GM21367 (cell line): ENCODE data around the gene NR6A1.

Experiments
- ATAC-seq: cut with Tn5 transposase; IDR thresholded peaks from one replicate; pipeline ENCODE4 v1.9.1; 2021; ENCODE audit not compliant: unreplicated experiment

The NR6A1 gene

DNA sequence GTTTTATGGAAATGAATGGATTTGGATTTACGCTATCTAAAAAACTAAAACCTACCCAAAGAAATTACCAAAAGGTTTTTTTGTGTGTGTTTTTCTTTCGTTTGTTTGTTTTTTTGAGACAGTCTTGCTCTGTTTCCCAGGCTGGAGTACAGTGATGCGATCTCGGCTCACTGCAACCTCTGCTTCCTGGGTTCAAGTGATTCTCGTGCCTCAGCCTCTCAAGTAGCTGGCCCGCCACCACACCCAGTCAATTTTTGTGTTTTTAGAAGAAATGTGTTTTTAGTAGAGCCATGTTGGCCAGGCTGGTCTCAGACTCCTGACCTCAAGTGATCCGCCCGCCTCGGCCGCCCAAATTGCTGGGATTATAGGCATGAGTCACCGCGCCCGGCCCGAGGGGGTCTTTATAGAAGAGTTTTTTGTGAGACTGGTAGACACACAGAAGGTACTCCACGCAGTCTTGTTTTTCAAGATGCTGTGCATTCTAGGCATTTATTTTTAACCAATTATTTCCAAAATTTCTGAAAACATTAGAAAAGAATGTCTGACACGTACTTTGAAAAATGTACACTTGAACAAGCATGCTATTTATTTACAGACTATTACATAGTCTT lies 75.7 kb downstream of the NR6A1 start:
- ATAC-seq = no peak

DNA sequence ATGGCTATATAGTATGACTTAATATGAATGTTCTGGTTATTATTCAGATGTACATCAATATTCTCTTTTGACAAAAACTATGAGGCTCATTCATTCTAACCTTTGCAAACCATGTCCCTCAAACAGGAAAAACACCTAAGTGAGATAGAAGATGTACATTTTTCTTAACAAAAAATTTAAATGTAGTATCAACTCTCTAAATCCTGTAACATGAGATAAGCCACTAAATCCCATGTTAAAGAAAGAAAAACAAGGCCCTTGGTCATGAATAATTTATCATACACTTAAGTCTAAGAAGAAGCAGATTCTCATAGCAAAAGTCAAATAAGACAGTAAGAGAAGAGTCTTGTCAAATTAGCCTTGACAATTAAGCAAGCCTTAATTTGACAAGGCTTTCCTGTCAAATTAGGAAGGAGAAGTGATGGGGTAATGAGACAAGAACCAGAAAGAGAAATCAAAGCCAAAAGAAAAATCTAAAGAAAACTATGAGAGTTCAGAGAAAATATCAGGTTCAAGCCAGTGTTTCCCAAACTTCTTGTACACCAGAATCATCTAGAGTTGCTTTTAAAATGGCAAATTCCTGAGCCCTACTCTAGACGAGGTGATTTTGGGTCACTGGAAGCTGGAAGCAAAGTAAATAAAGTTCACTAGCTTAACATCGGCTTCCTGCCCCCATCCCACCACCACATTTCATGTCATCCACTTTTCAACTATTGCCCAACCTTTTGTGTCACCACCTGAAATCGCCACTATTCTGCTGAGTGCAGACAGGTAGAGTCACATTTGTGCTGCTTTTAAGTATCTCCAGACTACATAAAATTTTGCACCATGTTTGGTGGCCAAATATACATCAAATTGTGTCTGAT lies 76.5 kb downstream of the NR6A1 start:
- no peak for ATAC-seq

DNA sequence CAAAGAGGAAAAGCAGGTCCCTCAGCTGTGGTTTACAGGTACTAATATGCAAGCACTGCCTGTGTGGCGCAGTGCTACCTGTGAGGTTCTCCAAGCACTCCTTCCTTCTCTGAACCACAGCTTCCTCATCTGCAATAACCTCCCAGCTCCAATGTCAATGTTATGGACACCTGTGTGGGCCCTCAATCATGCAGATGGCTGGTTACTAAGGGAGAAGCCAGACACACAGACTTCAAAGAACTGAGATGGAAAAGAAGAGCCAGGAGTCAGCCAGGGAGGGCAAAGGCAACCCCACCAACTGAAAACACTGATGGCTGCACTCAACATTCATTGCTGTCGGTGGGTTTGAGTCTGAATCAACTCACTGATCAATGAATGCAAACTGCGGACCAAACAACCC lies 77.7 kb downstream of the NR6A1 start:
- no peak for ATAC-seq

DNA sequence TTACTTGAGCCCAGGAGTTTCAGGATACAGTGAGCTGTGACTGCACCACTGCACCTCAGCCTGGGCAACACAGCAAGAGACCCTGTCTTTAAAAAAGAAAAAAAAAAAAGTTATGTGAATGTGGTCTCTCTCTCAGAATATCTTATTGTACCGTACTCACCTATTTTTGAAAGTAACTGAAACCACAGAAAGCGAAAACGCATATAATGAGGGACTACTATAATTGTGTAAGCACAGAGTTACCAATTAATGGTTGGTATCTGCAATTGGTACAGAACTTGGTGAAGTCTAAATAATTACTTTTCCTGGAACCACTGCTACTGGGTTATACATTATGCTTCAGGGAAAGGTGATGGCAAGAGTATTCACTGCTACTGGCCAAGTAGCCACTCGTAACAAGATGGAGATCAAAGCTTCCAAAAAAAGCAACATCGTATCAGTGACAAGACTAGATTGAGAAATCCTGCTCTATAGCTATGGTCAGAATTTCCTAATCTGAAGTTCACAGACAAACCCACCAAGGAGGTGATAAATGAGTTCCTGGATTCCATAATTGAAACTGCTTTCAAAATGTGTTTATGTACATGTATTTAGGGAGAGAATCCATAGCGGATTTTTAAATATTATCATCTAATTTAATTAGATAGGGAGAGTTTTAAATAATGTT lies 82.7 kb downstream of the NR6A1 start:
- ATAC-seq = no peak

DNA sequence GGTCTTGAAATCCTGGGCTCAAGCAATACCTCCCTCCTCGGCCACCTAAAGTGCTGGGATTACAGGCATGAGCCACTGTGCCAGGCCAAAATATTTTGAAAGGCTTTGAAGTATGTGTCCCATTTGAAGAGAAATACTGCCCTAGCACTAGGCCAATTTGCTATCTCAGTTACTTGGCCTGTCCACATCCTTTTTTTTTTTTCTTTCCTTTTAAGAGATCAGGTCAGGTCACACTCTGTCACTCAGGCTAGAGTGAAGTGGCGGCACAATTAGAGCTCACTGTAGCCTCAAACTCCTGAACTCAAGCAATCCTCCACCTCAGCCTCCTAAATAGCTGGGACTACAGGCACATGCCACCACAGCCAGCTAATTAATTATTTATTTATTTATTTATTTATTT lies 84.2 kb downstream of the NR6A1 start:
- ATAC-seq = no peak

DNA sequence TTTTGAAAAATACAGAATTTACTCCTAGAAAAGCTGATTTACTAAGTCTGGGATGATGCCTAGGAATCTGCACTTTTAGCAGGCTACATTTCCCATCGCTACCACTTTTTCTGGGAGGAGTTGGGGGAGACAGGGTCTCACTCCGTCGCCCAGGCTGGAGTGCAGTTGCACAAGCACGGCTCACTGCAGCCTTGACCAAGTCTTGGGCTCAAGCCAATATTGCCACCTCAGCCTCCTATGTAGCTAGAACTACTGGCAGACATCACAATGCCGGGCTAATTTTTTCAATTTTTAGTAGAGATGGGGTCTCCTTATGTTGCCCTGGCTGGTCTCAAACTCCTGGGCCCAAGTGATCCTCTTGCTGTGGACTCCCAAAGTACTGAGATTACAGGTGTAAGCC lies 85.9 kb downstream of the NR6A1 start:
- no peak for ATAC-seq

DNA sequence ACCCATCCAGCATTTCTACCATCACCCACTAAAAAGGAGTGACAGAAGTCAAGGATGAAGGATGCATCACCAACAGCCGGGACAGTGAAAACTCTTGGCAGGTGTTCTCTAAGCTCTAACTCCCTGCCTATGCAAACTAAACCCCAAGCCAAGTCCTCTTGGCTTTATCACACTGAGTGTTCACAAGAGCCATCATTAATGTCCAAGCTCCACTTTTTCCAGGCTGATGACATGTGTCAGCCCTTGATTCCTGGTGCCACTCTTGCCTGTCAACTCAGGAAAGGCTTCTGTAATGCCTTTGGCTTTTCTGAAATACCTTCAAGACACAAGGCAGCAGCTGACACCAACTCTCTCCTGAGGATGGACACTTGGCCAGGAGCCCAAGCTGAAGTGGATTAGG lies 86.9 kb downstream of the NR6A1 start:
- no peak for ATAC-seq

DNA sequence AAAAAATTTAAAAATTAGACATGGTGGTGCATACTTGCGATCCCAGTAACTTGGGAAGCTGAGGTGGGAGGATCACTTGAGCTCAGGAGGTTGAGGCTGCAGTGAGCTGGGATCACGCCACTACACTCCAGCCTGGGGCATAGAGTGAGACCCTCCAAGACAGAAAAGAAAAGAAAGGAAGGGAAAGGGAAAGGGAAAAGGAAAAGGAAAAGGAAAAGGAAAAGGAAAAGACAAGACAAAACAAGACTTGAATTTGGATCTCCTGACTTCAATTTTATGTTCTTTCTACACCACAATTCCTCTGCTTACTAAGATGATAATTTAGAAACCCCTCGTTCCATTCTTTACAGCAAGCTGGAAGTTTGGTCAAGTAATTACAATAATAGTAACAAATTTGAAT lies 88.1 kb downstream of the NR6A1 start:
- ATAC-seq = no peak

DNA sequence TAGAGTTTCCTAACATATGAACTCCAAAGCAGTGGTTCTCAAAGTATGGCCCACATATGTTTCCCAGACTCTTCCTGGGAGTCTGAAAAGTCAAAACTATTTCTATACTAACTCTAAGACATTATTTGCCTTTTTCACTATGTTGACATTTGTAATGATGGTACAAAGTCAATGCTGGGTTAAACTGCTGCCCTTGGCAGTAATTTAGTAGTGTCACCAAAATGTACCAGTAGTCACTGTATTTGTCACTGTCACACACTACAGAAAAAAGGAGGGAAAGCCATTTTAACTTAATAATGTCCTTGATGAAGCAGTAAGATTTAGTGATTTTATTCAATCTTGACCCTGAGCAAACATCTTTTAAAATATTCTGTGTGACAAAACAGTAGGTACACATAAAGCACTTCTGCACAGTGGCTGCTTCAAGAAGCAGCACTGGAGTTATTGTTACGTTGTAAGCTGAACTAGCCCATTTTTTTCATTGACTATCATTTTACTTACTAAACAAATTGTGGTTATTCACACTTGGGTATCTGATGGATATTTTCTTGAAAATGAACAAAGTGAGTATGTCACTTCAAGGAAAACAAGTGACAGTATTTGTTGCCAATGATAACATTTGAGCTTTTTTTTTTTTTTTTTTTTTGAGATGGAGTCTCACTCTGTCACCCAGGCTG lies 90.3 kb downstream of the NR6A1 start:
- ATAC-seq = no peak

DNA sequence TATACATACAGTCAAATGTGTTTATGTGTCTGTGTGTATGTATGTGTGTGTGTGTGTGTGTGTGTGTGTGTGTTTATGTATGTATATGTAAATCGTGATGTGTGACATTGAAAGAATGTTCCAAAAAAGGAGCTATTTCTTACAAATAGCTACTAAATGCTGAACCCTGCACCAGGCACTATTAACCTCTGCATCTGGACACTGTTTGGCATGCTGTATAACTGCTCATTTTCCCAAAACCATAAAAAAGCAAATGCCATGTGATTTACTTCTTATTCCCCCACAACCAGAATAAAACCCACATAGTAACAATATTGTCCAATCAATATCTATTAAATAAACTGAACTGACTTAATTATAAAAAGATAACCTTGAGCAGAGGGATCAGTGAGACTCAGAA lies 91.1 kb downstream of the NR6A1 start:
- ATAC-seq = no peak

DNA sequence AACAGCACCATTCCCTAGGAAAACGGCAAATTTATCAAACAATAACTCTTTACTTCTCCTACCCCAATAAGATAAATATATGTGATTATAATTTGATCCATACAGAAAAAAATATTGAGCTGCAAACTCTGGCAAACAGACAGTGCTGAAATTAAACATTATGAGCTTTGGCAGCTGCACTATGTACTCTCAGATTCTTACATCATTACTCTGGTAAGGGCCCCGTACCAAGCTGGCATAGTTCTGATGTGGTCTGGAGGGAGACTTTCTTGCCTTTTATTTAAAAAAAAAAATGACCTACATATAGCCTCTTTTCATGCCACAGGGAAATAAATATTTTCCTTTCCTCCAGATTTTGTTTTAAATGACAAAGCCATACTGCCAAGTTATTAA lies 95.0 kb downstream of the NR6A1 start:
- no peak for ATAC-seq

DNA sequence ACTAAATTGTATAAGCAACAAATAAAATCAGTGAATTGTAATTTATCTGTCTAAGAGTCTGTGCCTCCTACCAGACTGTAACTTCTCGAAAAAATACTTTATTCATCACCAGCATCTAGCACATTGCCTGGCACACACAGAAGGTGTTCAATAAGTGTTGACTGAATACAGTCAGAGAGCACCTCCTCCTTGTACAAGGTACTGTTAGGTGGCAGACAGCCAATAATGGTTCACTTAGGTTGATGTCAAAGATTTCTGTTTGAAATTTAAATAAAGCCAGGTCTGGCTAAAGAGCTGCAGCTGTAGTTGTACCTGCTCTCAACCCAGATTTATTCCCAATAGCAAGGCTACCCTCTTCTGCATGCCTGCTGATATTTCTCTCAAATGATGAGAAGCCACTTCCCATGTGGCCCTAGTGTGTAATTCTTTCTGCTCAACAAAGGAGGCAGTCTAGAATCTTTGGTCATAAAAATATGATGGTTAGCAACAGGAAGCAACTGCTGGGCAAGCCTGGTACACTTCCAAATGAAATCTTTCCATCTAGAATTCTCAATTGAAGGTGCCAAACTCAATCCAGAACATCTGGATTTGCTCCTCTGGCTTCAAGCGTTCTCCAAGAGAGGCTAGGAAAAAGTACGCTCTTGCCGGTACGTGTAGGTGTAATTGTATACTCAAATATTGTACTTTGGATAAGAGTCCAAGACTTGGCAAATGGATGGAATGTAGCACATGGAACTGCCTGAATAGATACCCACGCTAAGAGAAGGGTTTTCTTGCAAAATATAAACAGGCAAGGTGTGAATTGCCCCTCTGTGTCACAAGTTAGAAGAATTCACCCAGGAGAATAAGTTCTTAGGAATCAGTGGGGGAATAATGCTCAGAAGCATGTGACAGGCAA lies 95.6 kb downstream of the NR6A1 start:
- ATAC-seq = no peak

DNA sequence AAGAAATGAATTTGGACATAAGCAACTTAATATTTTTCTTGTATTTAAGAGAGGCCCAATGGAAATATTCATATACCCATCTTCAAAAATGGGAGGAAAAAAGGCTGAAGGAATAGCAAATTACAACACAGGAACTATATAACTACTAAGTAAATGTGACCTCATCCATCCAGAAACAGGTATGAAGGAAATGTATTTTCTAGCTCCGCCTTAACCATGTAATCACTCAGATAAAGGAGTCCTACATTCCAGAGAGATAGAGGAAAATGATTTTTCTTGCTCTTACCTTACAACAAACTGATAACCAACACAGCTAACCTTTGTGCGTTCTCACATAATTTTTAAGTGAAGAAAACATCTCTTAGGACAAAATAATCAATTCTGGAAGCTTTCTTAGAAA lies 96.5 kb downstream of the NR6A1 start:
- no peak for ATAC-seq

DNA sequence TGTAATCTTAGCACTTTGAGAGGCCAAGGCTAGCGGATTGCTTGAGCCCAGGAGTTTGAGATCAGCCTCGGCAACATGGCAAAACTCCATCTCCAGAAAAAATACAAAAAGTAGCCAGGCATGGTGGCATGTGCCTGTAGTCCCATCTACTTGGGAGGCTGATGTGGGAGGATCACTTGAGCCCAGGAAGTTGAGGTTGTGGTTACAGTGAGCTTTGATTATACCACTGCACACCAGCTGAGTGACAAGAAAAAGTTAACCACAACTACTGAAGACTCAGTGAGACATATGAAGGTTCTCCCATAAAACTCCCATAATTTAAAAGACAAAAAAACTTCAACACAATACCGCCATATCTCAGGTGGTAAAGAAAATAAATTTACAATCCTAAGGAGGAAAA lies 98.0 kb downstream of the NR6A1 start:
- ATAC-seq = no peak

DNA sequence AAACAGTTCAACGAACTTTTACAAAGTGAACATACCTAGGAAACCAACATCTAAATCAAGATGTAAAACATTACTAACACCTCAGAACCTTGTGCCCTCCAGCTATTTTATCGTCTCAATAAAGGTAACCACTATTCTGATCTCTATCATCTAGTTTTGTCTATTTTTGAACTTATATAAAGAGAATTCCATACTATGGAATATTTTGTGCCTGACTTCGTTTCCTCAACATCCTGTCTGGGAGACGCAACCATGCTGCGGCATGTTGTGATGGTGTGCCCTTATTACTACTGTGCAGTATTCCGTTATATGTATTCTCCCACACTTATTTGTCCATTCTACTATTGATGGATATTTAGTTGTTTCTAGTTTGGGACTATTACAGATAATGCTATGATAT lies 99.2 kb downstream of the NR6A1 start:
- no peak for ATAC-seq

DNA sequence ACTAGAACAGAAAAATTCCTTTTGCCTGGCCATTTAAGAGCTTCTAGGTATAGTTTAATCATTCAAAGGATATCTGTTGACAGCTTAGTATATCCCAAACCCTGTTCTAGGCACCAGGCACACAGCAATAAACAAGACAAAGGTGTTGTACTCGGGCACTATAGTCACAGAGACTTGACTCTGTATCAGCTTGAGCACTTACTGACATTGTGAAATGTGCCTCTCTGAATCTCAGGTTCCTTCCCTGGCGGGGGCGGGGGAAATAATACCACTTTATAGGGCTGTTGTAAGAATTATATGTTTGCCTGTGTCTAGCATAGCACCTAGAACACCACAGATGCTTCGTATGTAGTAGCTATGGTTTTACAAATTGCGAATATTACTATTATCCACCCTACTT lies 104.5 kb downstream of the NR6A1 start:
- ATAC-seq = no peak

DNA sequence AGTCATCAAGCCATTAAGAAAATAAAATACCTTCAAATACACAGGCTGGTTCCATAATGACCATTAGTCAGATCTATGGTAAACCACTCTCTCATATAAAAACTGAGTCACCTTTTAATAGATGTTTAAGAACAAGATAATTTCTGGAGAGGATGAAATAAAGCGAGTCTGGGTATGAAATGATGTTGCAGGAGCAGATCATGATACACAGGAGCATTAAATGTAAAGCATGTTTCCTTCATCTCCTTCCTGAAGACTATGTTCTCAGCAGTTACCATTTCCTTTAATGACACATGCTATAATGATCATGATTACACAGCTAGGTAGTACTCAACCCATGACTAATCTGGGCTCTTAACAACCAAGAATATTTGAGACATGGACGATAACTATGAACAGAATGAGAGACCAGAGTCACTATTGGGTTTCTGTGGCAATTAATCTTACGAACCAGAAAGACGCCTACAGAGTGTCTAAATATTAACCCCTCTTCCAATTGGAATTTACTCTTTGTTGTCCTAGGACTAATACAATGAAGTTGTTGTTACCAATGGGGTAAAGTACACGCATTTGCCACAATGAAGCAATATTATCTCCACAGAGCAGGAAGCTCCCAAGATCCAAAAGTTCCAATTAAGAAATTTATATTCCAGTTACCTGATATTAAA lies 105.6 kb downstream of the NR6A1 start:
- no peak for ATAC-seq

DNA sequence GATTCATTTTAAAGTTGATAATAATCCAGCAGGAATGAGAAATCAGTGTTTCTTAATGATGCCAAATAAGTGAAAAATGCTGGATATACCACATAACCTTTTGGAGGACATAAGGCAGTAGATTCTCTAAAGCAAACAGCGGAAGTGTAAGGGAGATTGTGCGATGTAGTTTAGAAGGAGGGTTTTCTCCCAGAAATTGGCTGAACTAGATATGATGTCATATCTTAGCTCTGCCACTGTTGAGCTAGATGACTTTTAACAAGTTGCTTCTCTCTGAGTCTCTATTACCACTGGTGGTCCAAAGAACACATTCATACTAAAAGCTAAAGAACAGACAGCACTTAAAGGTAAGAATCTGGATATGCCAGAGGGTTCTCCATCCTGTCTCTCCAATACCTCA lies 107.0 kb downstream of the NR6A1 start:
- no peak for ATAC-seq

DNA sequence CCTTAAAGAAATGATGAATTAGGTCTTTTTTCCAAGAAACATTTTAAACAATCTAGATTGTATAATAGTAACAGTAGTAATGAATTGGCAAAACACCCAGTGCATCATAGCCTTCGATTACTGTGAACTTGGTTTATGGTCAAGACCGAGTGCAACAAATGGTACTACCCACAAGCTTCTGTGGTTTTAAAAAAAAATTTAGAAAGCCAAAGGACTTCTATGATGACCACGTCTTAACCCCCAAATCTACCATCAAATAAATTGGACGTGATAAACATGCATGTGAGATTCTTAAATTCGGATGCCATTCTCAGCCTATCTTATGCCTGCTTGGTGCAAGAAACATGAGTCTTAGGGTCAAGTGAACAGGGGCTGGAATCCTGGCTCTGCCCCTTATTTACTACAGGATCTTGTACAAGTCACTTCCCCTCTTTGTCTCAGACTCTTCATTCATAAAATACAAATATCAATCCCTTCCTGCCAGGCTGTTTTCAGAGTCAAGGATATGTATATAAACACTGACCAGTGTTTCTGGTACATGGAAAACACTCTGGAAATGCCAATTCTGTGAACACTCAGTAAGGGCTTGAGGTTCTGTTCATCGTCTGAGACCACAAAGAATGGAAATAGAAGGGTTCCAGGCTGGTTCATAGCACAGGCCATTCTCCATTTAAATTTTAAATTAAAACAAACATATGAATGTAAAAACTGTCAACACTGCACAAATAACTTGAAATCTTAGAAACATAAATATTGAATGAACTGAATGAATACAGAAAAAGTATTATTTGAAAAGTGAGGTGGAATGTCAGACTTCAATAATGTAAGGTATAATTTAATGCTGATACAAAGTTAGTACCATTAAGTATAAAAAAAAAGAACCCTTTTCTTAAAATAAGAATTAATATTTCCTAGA lies 107.8 kb downstream of the NR6A1 start:
- ATAC-seq = no peak
